Lower lobe of right lung (tissue), 2 donors: Measurements from ENCODE around the gene KDM2A. TPM values are rescaled to one million over a fixed set of nuclear protein-coding genes. Genes with fewer than 3 reads are reported as not detected.

Experiments
- ATAC-seq, 2 donors: fragments of 200-7000 bp; cut with Tn5 transposase; one replicate each; pipeline ENCODE4 v1.9.1; 2020 to 2022; ENCODE audit warnings: mild to moderate bottlenecking in 2 of 2, moderate library complexity in 2 of 2
- DNase-seq: peaks from one replicate; pipeline ENCODE4 v3.0.0-alpha.2; 2020
- H3K27ac ChIP-seq: fragments of 200-600 bp; one replicate; pipeline ENCODE4 v1.8.0; 2022
- H3K27me3 ChIP-seq: fragments of 200-600 bp; one replicate; pipeline ENCODE4 v1.8.0; 2022; ENCODE audit warnings: low read depth
- H3K36me3 ChIP-seq: fragments of 200-600 bp; one replicate; pipeline ENCODE4 v1.8.0; 2022; ENCODE audit warnings: mild to moderate bottlenecking
- H3K4me1 ChIP-seq: fragments of 200-600 bp; one replicate; pipeline ENCODE4 v1.8.0; 2022
- H3K4me3 ChIP-seq: fragments of 200-600 bp; one replicate; pipeline ENCODE4 v1.8.0; 2022; ENCODE audit warnings: mild to moderate bottlenecking
- H3K9me3 ChIP-seq: fragments of 200-600 bp; one replicate; pipeline ENCODE4 v1.8.0; 2022
- intact Hi-C: fragments of 100-400 bp; cut with DNase I; formaldehyde crosslinking; loops from one replicate; pipeline ENCODE4 v1.11.0; 2022
- total RNA-seq: library from RNA; stranded (reverse); fragmentation: NEBNext Ultra II Directional; extraction: Animal tissue kit (Norgen Biotek cat#: 25700); gene quantifications from one replicate; pipeline ENCODE4 v1.2.1, GENCODE V29; 2021
- TF ChIP-seq, protein P1 (sequence below): fragments of 200-600 bp; IDR thresholded peaks from one replicate; pipeline ENCODE4 v1.8.0; 2022; ENCODE audit warnings: antibody characterized with exemption, mild to moderate bottlenecking
- donor health status: DM: no; HTN: yes; CAD: no; lungs with severe emphysema.

KDM2A gene
- total RNA-seq, 1 donor from 2014 or later = 80.5 TPM

DNA sequence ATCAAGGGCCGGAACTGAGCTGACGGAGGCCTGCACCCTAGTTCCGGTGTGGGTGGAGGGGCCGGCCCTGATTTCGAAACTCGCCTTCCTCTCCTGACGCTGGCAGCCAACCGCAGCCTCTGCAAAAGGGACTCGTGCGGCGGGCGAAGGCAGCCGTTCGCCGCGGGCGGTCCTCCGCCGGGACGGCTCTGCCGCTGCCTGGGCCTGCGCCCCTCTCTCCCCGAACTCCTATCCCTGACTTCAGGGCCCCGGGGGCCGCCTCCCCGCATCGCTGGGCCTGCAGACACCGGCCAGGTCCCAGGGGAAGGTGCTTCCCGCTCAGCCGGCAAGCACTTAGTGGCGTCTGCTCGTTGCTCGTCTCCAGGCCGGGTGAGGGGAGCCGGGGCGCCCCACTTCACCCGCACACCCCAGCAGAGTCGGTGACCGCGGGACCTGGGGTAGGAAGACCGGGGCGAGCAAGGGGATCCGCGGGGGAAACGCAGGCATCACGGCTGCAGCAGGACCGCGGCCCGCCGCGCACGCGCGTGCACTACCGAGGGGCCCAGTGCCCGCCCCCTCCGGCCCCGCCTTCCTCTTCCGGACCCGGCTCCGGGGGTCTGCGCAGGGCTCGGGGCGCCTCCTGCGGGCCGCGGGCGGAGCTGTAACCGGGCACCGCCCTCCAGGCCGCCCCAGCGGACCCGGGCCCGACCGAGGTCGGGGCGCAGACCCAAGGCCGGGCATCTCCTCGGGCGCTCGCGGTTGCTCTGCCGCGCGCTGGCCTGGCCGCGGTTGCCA is 169.6 kb downstream of the KDM2A start:
- H3K4me3 ChIP-seq = peak overlapping the region; percentile 99
- H3K4me1 ChIP-seq = peaks cover 69% of the 10 kb centered on the region
- H3K27me3 ChIP-seq = no peaks in the 10 kb centered on the region
- peak overlapping the region; percentile 99 for H3K27ac ChIP-seq
- peak; percentile 96 for DNase-seq
- peaks cover 71% of the 10 kb centered on the region for H3K36me3 ChIP-seq
- intact Hi-C loops = no loop called here
- H3K9me3 ChIP-seq = no peaks in the 10 kb centered on the region
- ATAC-seq = peak; percentile 90 to 91
- TF ChIP-seq, protein P1, sequence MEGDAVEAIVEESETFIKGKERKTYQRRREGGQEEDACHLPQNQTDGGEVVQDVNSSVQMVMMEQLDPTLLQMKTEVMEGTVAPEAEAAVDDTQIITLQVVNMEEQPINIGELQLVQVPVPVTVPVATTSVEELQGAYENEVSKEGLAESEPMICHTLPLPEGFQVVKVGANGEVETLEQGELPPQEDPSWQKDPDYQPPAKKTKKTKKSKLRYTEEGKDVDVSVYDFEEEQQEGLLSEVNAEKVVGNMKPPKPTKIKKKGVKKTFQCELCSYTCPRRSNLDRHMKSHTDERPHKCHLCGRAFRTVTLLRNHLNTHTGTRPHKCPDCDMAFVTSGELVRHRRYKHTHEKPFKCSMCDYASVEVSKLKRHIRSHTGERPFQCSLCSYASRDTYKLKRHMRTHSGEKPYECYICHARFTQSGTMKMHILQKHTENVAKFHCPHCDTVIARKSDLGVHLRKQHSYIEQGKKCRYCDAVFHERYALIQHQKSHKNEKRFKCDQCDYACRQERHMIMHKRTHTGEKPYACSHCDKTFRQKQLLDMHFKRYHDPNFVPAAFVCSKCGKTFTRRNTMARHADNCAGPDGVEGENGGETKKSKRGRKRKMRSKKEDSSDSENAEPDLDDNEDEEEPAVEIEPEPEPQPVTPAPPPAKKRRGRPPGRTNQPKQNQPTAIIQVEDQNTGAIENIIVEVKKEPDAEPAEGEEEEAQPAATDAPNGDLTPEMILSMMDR = no peak

DNA sequence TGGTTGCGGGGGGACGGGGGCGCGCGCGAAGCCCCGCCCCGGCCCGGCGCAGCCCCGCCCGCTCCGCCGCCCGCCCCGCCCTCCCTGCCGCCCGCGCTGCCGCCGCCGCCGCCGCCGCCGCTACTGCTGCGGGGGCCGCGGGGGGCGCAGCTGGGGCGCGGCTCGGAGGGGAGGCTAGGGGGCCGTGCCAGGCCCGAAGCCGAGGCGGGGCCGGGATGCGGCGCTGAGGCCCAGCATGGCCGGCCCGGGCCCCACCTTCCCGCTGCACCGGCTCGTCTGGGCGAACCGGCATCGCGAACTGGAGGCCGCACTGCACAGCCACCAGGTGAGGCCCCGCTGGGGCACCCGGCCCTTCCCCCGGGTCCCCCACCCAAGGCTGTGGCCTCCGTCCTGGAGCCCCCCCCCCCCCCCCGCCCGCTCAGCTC is 170.2 kb downstream of the KDM2A start, which contains the start of gene ANKRD13D:
ANKRD13D (plus strand) TSS at position 78 of the 425 bp plus-strand sequence; CDS start at position 236, 158 bp downstream.
- ATAC-seq (no peak), DNase-seq (peak; percentile 74)
- H3K27ac ChIP-seq = peak within 1 kb of the TSS; percentile 99
- intact Hi-C loops = no loop called here
- peaks cover 70% of the 10 kb centered on the region for H3K36me3 ChIP-seq
- peaks cover 63% of the 10 kb centered on the region for H3K4me1 ChIP-seq
- H3K9me3 ChIP-seq = no peaks in the 10 kb centered on the region
- H3K27me3 ChIP-seq = no peaks in the 10 kb centered on the region
- peak within 1 kb of the TSS; percentile 99 for H3K4me3 ChIP-seq
- TF ChIP-seq, protein P1 = no peak

- no peaks in the 10 kb centered on the region for H3K27me3 ChIP-seq
- peaks cover 70% of the 10 kb centered on the region for H3K36me3 ChIP-seq
- H3K27ac ChIP-seq = peak overlapping the region; percentile 99
- peak; percentile 54 for DNase-seq
- intact Hi-C loops = no loop called here
- H3K4me3 ChIP-seq = peak overlapping the region; percentile 99
- peaks cover 57% of the 10 kb centered on the region for H3K4me1 ChIP-seq
- H3K9me3 ChIP-seq = no peaks in the 10 kb centered on the region
- peak; percentile 0 to 4 for ATAC-seq
- TF ChIP-seq, protein P1 = no peak
Measured at GRCh38 chr11:67289651-67290479, 170.8 kb downstream of the KDM2A start.

- Histone ChIP-seq H3K9me3 (peaks cover 6% of the 10 kb centered on the region), H3K27ac (peak overlapping the region; percentile 99), H3K4me3 (peak overlapping the region; percentile 99), H3K4me1 (peaks cover 48% of the 10 kb centered on the region), H3K36me3 (peaks cover 68% of the 10 kb centered on the region), H3K27me3 (no peaks in the 10 kb centered on the region)
- DNase-seq (peak; percentile 44), ATAC-seq (no peak)
- intact Hi-C loops = no loop called here
- TF ChIP-seq, protein P1 = no peak
Measured at GRCh38 chr11:67290801-67291200, 171.7 kb downstream of the KDM2A start.

DNA sequence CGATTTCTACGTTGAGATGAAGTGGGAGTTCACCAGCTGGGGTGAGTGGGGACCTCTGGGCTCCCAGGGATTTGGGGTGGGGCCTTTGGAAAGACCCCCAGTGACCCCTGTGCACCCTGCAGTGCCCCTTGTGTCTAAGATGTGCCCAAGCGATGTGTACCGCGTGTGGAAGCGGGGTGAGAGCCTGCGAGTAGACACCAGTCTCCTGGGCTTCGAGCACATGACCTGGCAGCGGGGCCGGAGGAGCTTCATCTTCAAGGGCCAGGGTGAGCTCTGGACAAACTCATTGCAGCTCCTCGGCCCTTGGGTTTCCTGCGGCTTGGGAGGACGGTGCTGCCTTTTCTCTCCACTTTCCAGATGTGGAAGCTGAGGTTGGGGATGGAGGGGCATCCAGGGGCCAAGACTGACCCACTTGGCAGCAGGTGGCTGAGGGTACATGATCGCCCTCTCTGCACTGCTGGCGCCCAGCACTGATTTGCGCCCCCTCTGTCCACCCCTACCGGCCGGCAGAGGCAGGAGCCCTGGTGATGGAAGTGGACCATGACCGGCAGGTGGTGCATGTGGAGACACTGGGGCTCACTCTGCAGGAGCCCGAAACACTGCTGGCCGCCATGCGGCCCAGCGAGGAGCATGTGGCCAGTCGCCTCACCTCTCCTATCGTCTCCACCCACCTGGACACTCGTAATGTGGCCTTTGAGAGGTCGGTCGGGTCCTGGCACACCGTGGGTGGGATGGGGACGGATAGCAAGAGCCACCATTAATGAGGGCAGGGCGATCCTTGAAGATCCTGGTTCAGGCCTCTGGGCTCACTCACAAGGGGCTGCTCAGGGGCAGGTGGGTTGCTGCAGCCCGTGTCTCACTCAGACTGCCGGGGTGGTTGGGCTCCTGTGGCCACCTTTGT is 172.7 kb downstream of the KDM2A start:
- peaks cover 12% of the 10 kb centered on the region for H3K9me3 ChIP-seq
- peaks cover 63% of the 10 kb centered on the region for H3K36me3 ChIP-seq
- H3K27ac ChIP-seq = no peak overlapping the region
- ATAC-seq (no peak), DNase-seq (peak; percentile 43)
- no peaks in the 10 kb centered on the region for H3K27me3 ChIP-seq
- no peak overlapping the region for H3K4me3 ChIP-seq
- intact Hi-C loops = no loop called here
- H3K4me1 ChIP-seq = peaks cover 39% of the 10 kb centered on the region
- TF ChIP-seq, protein P1 = no peak
